Stimulated activated CD8-positive, alpha-beta memory T cell treated with anti-CD3 and anti-CD28 coated beads, Interleukin-4, amount 100 ng/mL, for 4 hours (primary cell): ENCODE data around the gene ZEB2.

Source experiments
- DNase-seq, 2 donors: peaks; one replicate each; pipeline ENCODE4 v3.0.0-alpha.2; 2020; ENCODE audit warnings: low read depth in 2 of 2, low spot score in 1 of 2

Gene ZEB2

DNA sequence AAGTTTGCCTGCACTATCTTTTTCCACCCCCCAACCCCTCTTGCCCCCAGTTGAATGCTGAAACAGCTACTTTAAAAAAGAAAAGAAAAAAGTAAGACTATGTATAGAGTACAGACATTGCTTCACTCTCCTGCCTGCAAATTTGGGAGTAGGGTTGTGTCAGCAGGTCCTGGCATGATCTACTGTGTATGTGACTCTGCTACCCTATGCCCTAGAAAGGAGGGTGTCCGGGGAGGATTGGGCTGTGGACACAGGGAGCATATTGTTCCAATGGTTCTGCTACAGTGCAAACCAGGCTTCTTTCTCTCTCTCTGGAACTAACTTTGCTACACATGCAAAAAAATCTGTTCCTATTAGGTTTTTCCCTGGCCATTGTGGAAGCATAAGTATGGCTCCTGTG lies 9.9 kb upstream of the ZEB2 start:
- DNase-seq = no peak

DNA sequence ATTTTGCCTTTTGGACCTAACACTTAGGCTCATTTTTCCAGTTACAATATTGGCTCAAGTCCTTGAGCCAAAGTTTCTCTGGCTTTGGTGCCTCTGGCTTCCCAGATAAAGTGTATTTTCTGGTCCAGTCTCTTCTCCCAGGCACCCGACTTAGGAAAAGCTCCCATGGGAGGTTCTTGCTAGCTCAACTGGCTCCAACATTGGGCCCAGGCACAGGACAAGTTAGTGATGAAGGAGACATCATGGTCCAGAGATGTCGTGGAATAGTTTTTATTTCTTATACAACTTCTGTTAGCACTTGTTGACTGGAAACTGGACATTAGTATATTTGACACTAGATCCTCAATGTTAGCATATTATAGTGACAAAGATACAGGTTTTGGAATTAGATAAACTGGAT lies 8.2 kb upstream of the ZEB2 start:
- no peak for DNase-seq

DNA sequence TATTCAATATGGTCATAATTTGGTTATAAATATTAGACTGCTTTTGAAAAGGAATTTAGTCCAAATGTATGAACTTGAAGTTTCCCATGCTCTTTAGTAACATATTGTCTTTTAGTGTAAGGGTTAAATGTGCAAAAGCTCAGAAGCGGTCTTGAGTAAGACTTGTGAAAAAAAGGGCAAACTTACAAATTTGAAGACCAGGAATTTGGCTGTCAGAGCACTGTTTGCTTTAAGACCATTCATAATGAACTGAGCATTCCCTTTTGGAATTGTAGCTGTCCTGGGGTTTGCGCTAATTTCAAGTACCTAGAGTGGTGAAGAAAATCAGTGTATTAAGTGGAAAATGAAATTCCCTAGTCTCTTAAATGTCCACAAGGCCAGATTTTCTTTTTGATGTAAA lies 6.9 kb upstream of the ZEB2 start:
- DNase-seq = no peak

DNA sequence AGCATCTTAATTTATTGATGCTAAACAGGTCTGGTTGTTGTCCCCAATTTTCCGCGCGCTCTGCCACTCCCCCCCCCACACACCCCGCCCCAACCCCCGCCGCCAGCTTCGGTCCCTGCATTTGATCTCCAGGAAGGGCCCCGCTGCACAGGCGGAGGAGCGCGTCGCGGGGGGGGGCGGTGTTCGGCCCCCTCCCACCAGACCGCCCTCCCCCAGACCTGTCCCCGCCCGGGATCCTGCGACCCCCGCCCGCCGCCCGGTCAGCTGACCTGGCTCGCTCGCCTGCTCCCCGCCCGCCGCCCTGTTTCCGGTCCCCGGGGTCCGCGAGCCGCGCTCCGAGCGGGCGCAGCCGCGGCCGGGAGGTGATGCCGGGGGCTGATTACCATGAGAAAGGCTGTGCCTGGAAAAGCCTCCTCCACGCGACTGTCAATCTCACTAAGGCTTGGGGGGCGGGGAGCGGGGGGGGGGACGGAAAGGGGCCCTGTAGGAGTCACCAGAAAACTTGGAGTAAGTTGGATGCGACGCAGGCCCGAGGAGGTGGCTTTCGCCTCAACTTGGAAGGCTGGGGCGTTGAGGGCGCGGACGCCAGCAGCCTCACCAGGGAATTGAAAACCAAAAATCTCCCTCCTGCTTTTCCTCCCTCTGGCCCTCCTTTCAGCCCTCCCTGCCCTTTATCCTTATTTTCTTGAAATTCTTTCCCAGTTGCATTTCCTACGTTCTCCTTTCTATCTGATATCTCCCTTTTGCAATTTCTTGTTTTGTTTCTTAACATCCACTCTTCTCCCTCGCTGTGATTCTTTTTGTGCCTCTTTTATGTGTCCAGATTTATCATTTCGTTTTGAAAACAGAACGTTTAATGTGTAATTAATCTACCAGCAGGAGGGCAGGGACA lies 4.4 kb upstream of the ZEB2 start:
- no peak for DNase-seq

GRCh38 chr2:144523596-144524117 lies 3.7 kb upstream of the ZEB2 start:
- no peak for DNase-seq

GRCh38 chr2:144522897-144523595 lies 3.1 kb upstream of the ZEB2 start:
- no peak for DNase-seq

- DNase-seq = no peak
Observed at GRCh38 chr2:144522176-144522896, 2.4 kb upstream of the ZEB2 start.

- no peak for DNase-seq
Observed at GRCh38 chr2:144521686-144522085, 1.8 kb upstream of the ZEB2 start.

DNA sequence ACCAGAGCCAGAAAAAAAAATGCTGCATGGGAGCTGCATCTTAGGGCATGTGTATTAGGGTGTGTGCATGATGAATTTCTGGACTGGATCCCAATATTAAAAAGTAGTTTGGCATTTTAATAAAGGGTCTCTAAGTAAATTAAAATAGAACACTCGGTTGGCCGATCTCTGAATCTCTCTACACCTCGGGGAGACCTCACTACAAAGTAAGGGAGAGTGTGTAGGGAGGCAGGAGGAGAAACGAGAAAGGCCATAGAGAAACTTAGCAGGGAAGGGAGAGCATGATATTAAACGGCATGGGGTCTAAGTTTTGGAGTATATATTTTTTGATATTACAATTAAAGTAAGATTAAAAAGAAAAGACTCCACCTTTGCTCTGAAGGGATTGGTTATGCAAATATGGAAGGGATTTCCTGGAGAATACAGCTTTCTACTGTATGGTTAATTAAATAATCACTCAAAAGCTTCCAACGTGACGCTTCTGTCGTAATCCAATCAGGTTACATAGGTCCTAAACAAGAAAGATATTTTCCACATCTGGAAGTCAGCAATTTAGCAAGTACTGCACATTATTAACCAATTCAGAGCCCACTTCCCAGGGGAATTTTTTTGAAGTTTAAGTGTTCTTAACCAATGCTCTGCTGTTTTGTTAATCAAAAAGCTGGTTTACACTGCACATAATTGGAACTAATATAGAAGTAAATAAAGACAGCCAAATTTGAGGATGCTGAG lies 1.0 kb upstream of the ZEB2 start:
- DNase-seq = no peak

DNA sequence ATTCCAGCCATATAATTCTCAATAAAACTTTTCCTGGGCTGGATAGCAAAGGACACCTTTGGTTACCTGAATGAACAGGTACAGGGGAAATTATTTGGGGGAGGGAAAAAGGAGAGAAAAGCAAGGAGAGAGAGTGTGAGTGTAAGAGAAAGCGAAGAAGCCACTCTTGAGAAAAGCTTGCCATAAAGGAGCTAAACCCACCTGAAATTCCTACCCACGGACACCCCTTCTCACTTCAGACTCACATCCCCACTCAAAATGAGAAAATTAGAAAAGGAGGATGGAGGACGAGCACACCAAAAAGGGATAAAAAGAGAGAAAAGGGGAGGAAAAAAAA lies 354 bp downstream of the ZEB2 start:
- DNase-seq = no peak

GRCh38 chr2:144518748-144519596 lies 947 bp downstream of the ZEB2 start:
- DNase-seq = no peak

- no peak for DNase-seq
Observed at GRCh38 chr2:144517866-144518747, 1.8 kb downstream of the ZEB2 start.

DNA sequence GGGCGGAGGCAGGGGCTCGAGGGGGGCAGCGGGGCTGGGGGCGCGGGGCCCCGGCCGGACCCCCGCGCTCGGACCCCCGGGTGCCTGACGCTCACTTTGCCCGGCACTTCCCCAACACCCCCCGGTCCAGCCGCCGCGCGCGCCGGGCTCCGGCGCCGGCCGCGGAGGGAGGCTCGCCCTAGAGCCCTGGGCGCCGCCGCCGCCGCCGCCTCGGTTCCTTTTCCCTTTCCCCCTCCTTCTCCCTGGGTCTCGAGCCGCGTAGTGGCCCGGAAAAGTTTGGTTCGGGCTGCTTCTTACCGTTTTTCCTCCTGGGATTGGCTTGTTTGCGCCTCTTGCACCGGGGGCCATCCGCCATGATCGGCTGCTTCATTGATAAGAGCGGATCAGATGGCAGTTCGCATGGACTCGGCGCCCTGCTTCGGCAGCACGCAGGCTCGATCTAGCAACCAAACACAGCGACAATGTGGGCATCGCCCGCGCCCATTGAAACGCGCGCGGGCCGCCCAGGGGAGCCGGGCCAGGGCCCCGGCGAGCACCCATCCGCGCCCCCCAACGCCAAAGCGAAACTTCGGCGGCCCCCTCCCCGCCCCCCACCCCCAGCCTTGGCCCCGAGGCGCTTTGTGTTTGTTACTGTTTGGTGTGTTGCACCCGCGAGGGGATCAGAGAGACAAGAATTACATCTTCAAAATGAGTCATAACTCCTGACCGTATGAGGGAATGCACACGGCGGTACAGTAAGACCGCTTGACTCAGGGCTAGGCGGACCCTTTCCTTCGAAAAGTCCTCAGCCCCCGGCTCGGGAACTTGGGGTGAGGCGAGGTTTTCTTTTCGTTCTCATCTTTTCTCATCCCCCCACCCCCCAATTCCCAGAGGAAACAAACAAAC lies 2.7 kb downstream of the ZEB2 start:
- DNase-seq = no peak

GRCh38 chr2:144516411-144516980 lies 3.4 kb downstream of the ZEB2 start:
- no peak for DNase-seq

DNA sequence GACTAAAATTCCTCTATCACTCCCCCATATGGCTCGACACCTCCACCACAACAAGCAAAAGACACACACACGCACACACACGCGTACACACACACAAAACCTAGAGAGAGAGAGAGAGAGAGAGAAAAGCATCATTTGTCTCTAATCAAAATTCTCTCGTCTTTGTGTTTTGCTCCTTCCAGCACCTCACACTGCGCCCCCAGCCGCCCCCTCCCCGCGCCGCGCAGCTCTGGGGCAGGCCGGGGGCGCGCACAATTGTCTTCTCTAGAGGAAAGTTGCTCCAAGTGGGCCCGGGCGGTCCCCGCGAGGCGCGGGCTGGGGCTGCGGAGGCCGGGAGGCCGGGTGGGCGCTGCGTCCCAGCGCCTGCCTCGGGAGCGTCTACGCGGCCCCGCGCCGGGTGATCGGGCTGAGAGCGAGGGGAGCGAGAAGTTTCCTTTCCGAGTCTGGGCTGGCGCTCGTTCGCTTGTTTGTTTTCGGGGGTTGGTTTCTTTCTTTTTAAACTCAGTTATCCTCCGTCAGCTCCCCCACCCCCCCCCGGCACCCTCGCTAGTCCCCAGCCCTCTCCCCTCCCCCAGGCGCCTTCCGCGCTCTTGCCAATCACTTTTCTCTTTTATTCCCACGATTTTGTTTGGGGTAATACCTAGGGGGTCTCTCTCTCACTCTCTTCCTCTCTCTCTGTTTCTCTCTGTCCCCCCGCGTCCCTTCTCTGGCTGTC lies 4.1 kb downstream of the ZEB2 start:
- DNase-seq = no peak

DNA sequence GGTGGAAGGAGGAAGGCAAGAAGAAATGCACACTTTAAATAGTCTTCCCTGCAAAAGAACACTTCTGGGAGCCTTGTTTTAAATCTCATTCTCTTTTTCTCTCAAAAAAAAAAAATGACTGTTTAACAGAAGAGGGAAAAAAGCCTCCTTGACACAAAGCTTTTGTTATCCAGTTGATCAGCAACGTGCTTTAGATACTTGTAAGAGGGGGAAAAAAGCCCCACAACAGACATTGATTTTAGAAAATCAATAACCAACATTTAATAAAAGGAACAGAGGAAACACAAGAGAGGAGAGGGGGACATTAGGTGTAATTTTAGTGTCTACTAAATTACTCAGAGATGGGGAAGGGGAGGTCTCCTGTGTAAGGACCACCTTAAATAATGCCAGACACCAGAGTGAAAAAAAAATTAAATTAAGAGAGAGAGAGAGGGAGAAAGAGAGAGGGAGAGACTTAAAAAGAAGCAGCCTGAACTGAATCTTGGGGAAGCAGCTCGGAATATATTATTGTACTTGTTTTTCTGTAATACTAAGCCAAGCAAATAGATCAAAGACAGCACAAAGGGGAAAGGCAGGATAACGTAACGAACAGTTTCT lies 4.7 kb downstream of the ZEB2 start:
- no peak for DNase-seq

DNA sequence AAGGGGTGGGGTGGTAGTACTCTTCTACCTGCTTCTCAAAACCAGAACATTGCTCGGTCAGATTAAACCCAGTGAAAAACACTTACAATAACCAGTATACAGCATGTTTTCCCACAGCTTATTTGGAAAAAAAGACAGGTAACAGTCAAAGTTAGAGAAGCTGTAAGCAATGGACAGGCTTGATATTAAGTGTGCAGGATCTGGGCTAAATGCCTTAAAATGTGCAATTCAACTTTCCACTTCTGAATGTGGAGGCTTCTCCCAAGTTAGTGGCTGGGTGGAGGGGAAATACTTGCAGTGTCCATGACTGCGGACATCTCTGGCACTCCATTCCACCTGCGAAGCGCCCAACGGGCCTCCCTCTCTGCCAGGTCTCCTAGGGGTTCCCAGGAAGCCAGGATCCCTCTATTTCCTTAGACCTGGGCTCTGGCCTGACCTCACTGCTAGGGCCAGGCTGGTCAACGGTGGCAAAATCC lies 5.3 kb downstream of the ZEB2 start:
- no peak for DNase-seq
